Breast epithelium (tissue), 3 donors: ENCODE results near the gene BIN1.

Experiments
- CTCF ChIP-seq, 3 donors: fragments of 450-650 bp; IDR thresholded peaks; one replicate each; pipeline ENCODE4 v1.5.1; 2016 to 2017; ENCODE audit warnings: antibody characterized with exemption in 3 of 3, mild to moderate bottlenecking in 3 of 3, moderate library complexity in 3 of 3
- POLR2A ChIP-seq: fragments of 450-650 bp; IDR thresholded peaks from one replicate; pipeline ENCODE4 v1.6.1; 2016; ENCODE audit warnings: antibody characterized with exemption, mild to moderate bottlenecking, moderate library complexity

DNA sequence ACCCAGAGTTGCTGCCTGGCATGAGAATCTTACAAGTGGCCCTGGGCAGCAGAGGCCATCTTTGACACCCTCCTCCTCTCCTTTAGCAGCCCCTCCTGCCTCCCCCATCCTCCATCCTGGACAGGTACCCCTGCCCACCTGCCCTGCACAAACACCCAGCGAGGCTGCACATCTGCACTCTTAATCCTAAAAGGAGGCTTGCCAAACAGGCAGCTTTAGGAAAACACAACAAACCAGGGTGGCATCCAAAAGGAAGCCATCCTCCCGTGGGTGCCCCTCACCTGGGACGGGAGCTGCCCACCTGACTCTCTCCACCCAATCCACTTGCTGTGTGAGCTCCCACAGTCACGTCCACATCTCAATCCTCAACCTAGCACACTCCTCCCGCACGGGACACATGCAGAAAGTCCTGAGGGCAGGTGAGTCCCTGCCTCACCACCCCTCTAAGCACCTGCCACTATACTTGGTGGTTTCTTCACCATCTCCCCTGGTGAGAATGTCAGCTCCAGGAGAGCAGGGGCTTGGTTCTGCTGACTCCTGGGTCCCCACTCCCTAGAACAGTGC lies 5.8 kb downstream of the BIN1 start:
- no peak for TF ChIP-seq CTCF (IDR thresholded peaks at IDR 0.05)
- no peak for TF ChIP-seq POLR2A
